GM13977 (cell line): Measurements from ENCODE around the gene SPAG17.

ENCODE experiments used
- DNase-seq: peaks from one replicate; pipeline ENCODE4 v3.0.0; 2012; ENCODE audit warnings: low spot score
- CTCF ChIP-seq: IDR thresholded peaks from 2 replicates; pipeline ENCODE4 v1.5.1; 2012; ENCODE audit warnings: mild to moderate bottlenecking, control low read depth; ENCODE audit not compliant: insufficient read depth; ENCODE audit errors: extremely low read depth, missing control alignments
- in situ Hi-C: fragments of 300-500 bp; cut with MboI; formaldehyde crosslinking; loops from one replicate; pipeline ENCODE4 v1.12.0; 2022; ENCODE audit warnings: low sequenced_read_pairs, low pct_unique_long_range_greater_than_20kb, mixed read lengths, inconsistent platforms; ENCODE audit not compliant: unreplicated experiment

SPAG17 gene

DNA sequence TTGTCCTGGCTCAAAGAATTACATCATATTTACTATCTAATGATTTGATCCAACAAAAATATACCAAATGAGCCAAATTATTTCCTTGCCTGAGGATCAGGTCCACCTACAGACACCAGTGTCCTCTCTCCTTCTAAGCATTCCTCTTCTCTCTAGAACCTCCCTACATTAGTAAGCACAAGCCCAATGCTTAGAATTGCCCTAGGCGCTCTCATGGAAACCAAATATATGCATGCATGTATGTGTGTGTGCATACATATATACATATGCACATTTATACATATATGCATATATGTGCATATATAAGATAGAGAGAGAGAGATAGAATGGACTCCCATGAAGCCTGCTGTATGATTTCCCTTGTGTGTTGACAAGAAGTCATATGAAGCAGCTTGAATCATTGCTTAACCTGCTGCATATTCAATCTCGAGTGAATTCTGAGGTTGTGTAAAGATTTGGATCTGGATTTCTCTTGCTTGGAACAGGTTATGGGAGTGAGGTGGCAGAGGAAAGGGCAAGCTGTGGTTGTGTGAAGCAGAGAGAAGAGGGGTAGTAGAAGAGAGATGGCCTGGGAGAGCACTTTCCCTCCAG lies 66.1 kb downstream of the SPAG17 start:
- TF ChIP-seq CTCF: no peak
- no peak for DNase-seq
- in situ Hi-C loops: no loop called here

GRCh38 chr1:118118469-118118868 lies 66.6 kb downstream of the SPAG17 start:
- no peak for DNase-seq
- in situ Hi-C loops: no loop called here
- no peak for TF ChIP-seq CTCF

DNA sequence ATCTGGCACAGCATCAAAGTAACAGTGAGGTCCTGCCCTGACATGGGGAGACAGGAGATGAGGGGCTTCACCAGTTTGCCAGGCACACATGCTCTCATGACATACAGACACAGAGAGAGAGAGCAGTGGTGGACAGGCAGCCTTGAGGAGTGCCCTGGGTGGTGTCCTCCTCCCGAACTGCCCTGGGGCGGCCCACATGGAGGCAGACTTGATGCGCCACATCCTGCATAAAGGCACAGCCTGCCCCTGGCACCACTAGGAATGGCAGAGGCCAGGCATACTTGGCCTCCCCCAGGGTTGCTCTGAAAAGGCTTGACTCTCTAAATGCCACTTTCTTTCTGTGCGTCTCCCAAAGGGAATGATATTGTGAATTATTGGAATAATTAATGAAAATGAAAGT lies 67.5 kb downstream of the SPAG17 start:
- no peak for DNase-seq
- in situ Hi-C loops: no loop called here
- TF ChIP-seq CTCF: no peak

GRCh38 chr1:118116909-118117308 lies 68.1 kb downstream of the SPAG17 start:
- in situ Hi-C loops: no loop called here
- no peak for DNase-seq
- TF ChIP-seq CTCF: no peak

- in situ Hi-C loops: no loop called here
- no peak for DNase-seq
- no peak for TF ChIP-seq CTCF
Measured at GRCh38 chr1:118116401-118116800, 68.6 kb downstream of the SPAG17 start.

DNA sequence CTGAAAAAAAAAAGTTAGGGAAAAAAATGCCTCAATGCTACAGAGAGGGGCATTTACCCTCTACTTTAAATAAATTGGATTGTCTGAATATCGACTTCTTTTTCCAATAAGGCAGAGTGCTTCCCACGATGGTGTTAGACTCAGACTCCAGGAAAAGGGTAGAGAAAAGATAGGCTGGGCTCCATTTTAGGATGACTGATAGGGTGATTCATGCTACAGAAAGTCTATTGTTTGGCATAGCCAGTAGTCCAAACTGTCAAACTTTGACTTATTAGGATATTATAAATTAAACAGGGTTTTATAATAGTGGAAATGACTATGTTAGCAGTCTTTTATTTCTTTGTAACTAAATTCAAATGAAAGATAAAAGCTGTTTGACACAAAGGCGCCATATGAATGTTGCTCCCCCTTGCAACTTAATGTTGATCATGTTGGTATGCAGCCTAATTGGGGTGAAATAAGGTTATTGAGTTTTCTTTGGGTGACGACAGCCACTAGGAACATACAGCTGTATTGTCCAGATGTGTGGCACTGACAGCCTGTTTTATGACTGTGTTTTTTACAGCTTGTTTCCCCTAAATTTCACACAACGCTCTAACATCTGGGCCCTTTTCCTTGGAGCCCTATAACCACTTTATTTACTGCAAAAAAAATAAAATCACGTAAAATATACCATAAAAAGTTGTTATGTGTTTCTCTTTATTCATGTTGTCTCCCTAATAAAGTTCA lies 69.3 kb downstream of the SPAG17 start:
- TF ChIP-seq CTCF: no peak
- in situ Hi-C loops: no loop called here
- DNase-seq: no peak

GRCh38 chr1:118113261-118113660 lies 71.8 kb downstream of the SPAG17 start:
- TF ChIP-seq CTCF: no peak
- in situ Hi-C loops: no loop called here
- DNase-seq: no peak
